HCT116 (cell line): ENCODE measurements around the gene RIOX2. TPM values are rescaled to one million over a fixed set of nuclear protein-coding genes. Genes with fewer than 3 reads are reported as not detected.

ENCODE experiments used
- ATAC-seq: fragments of 200-7000 bp; cut with Tn5 transposase; 2 replicates; pipeline ENCODE4 v1.9.1; 2020; ENCODE audit warnings: mild to moderate bottlenecking, moderate library complexity
- BruUV-seq: library from RNA; stranded (reverse); fragments of 400-500 nt; replicated peaks from 2 replicates; lab custom pipeline; 2021; lab: Mats Ljungman, UMichigan
- CTCF ChIA-PET: fragments of 300-600 bp; sonication (Branson Sonifier 250); formaldehyde crosslinking; loops from one replicate; lab custom pipeline; 2021; ENCODE audit warnings: antibody characterized with exemption; lab: Charles Lee
- POLR2A ChIA-PET: fragments of 300-600, 350-600 bp; sonication (Branson Sonifier 250); formaldehyde crosslinking; loops from one replicate; lab custom pipeline; 2021; ENCODE audit warnings: antibody characterized with exemption; lab: Charles Lee
- RAD21 ChIA-PET, 2 experiments: fragments of 300-600 bp; sonication (Branson Sonifier 250); formaldehyde crosslinking; loops; one replicate each; lab custom pipeline; 2023; ENCODE audit warnings: low total read pairs in 2 of 2; ENCODE audit not compliant: uncharacterized antibody in 2 of 2, unreplicated experiment in 2 of 2, low non-redundant PET in 1 of 2; lab: Charles Lee
- DNase-seq: peaks from one replicate; pipeline ENCODE4 v3.0.0-alpha.2; 2010; ENCODE audit warnings: low read depth, low spot score
- H2AFZ ChIP-seq: fragments of 200-600 bp; shearing (Covaris generic), sonication (generic); 2 replicates; pipeline ENCODE4 v1.6.1; 2017; ENCODE audit warnings: low read depth, mixed run types, mixed read lengths, antibody characterized with exemption, low read length; ENCODE audit not compliant: poor library complexity, severe bottlenecking
- H3K27ac ChIP-seq: 2 replicates; pipeline ENCODE4 v1.5.1; 2012; ENCODE audit warnings: low read depth, low read length
- H3K27me3 ChIP-seq: fragments of 200-600 bp; sonication (generic); 2 replicates; pipeline ENCODE4 v1.6.1; 2016; ENCODE audit warnings: mixed run types, low read length, mixed read lengths; ENCODE audit not compliant: insufficient read depth
- H3K36me3 ChIP-seq, 2 experiments: fragments of 200-500 bp in 1 of 2; fragments of 200-600 bp in 1 of 2; sonication (Bioruptor generic) in 1 of 2; sonication (generic) in 1 of 2; 2 replicates each; pipeline versions ENCODE4 v1.5.1 to v1.6.1; 2014 to 2016; ENCODE audit warnings: low read length in 2 of 2, inconsistent platforms in 1 of 2, mixed read lengths in 1 of 2, mixed run types in 1 of 2; ENCODE audit not compliant: insufficient read depth in 2 of 2, control insufficient read depth in 1 of 2
- H3K4me1 ChIP-seq, 2 experiments: fragments of 200-600 bp in 1 of 2; sonication (generic) in 1 of 2; 2 replicates each; pipeline versions ENCODE4 v1.5.1 to v1.6.1; 2012 to 2017; ENCODE audit warnings: low read length in 2 of 2, inconsistent platforms in 1 of 2, mild to moderate bottlenecking in 1 of 2, mixed read lengths in 1 of 2, mixed run types in 1 of 2, moderate library complexity in 1 of 2; ENCODE audit not compliant: insufficient read depth in 2 of 2, control insufficient read depth in 1 of 2
- H3K4me2 ChIP-seq: fragments of 200-600 bp; sonication (generic); 2 replicates; pipeline ENCODE4 v1.6.1; 2017; ENCODE audit warnings: mixed run types, low read length, mixed read lengths
- H3K4me3 ChIP-seq, 2 experiments: fragments of 200-600 bp in 1 of 2; sonication (generic) in 1 of 2; replicated peaks in 1 of 2; 2 replicates each; pipeline ENCODE4 v1.5.1; 2011 to 2016; ENCODE audit warnings: low read length in 2 of 2, control low read depth in 1 of 2, low read depth in 1 of 2, mild to moderate bottlenecking in 1 of 2, mixed read lengths in 1 of 2, mixed run types in 1 of 2
- H3K79me2 ChIP-seq: fragments of 200-600 bp; sonication (generic); 2 replicates; pipeline ENCODE4 v1.6.1; 2017; ENCODE audit warnings: mild to moderate bottlenecking, mixed run types, low read length, moderate library complexity, mixed read lengths; ENCODE audit not compliant: insufficient read depth
- H3K9ac ChIP-seq: fragments of 200-600 bp; sonication (generic); 2 replicates; pipeline ENCODE4 v1.6.1; 2016; ENCODE audit warnings: low read length, mixed read lengths
- H3K9me2 ChIP-seq: fragments of 200-600 bp; sonication (generic), shearing (Covaris generic); 2 replicates; pipeline ENCODE4 v1.6.1; 2017; ENCODE audit warnings: mixed run types, mild to moderate bottlenecking, moderate library complexity; ENCODE audit not compliant: insufficient read depth
- H3K9me3 ChIP-seq, 2 experiments: fragments of 200-500 bp in 1 of 2; fragments of 200-600 bp in 1 of 2; sonication (Bioruptor generic) in 1 of 2; sonication (generic) in 1 of 2; 2 replicates each; pipeline ENCODE4 v1.6.1; 2014 to 2017; ENCODE audit warnings: low read length in 2 of 2, mixed read lengths in 2 of 2, inconsistent platforms in 1 of 2, low read depth in 1 of 2, mild to moderate bottlenecking in 1 of 2, mixed run types in 1 of 2, moderate library complexity in 1 of 2; ENCODE audit not compliant: control insufficient read depth in 1 of 2, insufficient read depth in 1 of 2
- H4K20me1 ChIP-seq: fragments of 200-600 bp; sonication (generic), shearing (Covaris generic); 2 replicates; pipeline ENCODE4 v1.6.1; 2017; ENCODE audit warnings: mixed run types, mild to moderate bottlenecking, moderate library complexity; ENCODE audit not compliant: insufficient read depth
- CBX3 ChIP-seq: IDR thresholded peaks from 2 replicates; pipeline ENCODE4 v1.6.1; 2012; ENCODE audit warnings: low read depth
- EGR1 ChIP-seq: IDR thresholded peaks from 2 replicates; pipeline ENCODE4 v1.6.1; 2012; ENCODE audit warnings: low read depth
- POLR2A ChIP-seq: IDR thresholded peaks from 2 replicates; pipeline ENCODE4 v1.7.0; 2011; ENCODE audit warnings: borderline replicate concordance; ENCODE audit not compliant: insufficient read depth, insufficient read length; ENCODE audit errors: extremely low read depth
- REST ChIP-seq: IDR thresholded peaks from 2 replicates; pipeline ENCODE4 v1.6.1; 2012; ENCODE audit warnings: low read depth
- ZBTB33 ChIP-seq: IDR thresholded peaks from 2 replicates; pipeline ENCODE4 v1.6.1; 2011; ENCODE audit warnings: mild to moderate bottlenecking, low read length, moderate library complexity; ENCODE audit not compliant: insufficient replicate concordance; ENCODE audit errors: extremely low read depth
- intact Hi-C: fragments of 100-400 bp; cut with micrococcal nuclease; formaldehyde crosslinking; loops from 2 replicates; pipeline ENCODE4 v1.10.0; 2022
- total RNA-seq: library from RNA; stranded (reverse); gene quantifications from one replicate; pipeline ENCODE4 v1.2.1, GENCODE V29; 2021; ENCODE audit not compliant: unreplicated experiment

The RIOX2 gene
- total RNA-seq, 1 experiment from 2014 or later, result 39.1 TPM

- RAD21 ChIA-PET, result no interaction called here
- no TSS peak for BruUV-seq
Observed at GRCh38 chr3:97949110-97949485, 23.1 kb downstream of the RIOX2 start.

More at GRCh38 chr3:97949110-97949485, 23.1 kb downstream of the RIOX2 start:
- Histone ChIP-seq H3K4me3 (no peak overlapping the region), H3K27me3 (no peaks in the 10 kb centered on the region), H3K9me2 (no peaks in the 10 kb centered on the region), H3K4me1 (no peaks in the 10 kb centered on the region), H3K9me3 (no peaks in the 10 kb centered on the region), H3K4me2 (no peak overlapping the region), H3K9ac (no peak overlapping the region), H3K79me2 (no peaks in the 10 kb centered on the region), H3K36me3 (peaks cover 51 to 58% of the 10 kb centered on the region in 2 experiments), H3K27ac (no peak overlapping the region), H4K20me1 (no peaks in the 10 kb centered on the region), H2AFZ (no peak overlapping the region)
- DNase-seq (no peak), ATAC-seq (no peak)
- TF ChIP-seq ZBTB33 (no peak), REST (no peak), POLR2A (no peak), EGR1 (no peak), CBX3 (no peak)
- ChIA-PET POLR2A (no interaction called here), CTCF (no interaction called here)
- intact Hi-C loops, result no loop called here
